ENCODE data around the gene PODXL.
"Not testable (repeated sequence)": the region's sequence is repeated elsewhere in the genome, so short reads cannot be mapped to it uniquely, and the experiment has no call there.

Gene PODXL

DNA sequence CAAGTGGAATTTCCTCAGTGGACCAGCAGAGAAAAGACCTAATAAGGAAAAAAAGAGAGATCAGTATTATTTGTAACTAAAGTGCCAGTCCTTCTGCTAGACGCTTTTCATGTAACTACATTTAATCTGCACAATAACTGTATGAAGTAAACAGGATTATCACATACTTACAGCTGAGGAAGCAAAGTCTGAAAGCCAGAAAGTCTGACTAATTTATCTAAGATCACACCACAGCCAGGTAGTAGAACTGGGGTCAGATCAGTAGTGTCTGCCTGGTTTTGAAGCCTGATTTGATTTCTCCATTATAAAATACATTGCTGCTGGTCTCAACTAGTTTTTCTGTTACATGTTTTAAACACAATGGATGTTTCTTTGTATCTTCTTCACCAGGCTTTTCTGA lies 69.2 kb downstream of the PODXL start:
- no peak for DNase-seq

DNA sequence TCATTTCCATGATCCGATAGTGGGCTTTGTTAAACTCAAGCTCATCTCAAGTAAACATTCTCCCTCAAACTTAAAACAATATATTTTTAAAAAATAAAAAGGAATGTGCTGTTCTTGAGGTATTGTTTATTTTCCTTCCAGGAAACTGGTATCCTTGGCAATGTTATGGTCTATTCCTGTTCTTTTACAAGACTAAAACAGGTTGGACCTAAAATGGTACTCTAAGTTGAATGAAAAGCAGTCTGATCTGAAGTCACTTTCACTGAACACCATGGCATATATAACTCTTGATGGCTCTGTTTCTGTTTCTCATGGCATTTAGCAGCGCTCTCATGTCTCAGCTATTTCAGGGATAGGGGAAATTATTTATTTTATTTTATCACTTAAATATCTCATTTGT lies 70.1 kb downstream of the PODXL start:
- no peak for DNase-seq

DNA sequence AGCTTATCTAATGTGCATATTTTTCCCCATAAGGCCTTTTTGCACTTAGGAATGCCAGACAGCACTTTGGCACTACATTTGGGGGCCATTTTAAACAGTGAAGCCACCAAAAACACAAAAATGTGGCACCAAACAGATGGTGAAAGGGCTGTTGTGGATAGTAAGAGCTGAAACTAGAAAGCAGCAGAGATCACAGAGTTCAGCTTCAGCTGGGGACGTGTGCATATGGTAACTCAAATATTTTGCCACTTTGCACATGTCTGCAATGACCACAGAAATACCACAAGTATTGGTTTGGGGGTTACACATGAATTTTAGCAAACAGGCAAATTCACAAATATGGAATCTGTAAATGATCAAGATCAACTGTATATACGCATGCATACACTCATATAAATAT lies 72.8 kb downstream of the PODXL start:
- no peak for DNase-seq

DNA sequence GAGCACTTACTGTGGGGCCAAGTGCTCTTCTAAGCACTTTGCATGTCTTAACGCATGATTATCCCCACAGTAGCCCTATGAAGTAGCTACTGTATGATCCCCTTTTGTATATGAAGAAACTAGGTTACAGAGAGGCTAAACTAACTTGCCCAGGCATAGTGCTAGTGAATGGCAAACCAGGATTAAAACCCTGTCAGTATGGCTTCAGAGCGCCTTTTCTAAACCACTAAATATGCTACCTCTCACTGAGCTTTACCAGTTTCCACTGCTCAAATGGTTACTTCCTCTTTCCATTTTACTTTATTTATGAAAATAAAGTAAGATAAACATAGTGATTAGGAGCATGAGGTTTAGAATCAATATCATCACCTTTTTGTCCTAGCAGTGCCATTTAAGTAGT lies 73.6 kb downstream of the PODXL start:
- no peak for DNase-seq

DNA sequence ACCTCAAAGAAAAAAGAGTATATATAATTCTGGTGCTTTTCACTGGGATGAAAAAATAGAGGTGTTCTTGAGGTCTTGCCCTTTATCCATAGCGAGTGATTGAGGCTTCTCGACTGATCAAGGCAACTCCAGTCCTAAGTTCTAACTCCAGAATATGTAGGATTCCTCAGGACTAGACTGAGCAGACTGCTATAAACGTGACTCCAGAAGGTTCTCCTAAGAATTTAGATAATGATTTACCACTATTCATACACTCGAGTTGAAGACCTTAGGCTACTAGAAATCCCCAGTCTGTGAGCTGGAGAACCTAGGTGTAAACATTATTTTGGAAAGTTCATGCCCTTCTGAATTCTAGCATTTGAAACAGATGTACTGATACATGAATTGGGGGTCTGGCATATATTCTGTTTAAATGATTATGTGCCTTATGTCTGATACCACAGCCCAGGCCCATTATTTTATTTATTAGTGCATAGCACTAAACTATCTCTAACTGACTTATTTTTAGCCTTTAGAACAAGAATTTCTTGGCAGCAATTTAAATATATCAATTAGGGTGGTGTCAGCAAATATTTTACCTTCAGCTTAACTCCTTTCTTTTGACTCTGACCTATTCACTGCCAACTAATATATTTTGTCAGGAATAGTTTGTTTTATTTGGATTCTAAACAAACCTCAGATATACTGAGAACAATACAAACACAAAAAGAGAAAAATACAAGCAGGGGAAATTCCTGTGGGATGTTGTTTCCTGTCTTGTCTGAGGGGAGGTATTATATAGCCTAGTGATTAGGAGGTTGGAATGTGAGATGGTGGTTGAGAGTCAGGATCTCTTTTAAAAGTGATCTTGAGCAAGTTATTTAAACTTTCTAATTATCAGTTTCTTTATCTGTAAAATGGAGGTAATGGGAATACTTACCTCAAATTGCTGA lies 75.8 kb downstream of the PODXL start:
- DNase-seq, result no peak

DNA sequence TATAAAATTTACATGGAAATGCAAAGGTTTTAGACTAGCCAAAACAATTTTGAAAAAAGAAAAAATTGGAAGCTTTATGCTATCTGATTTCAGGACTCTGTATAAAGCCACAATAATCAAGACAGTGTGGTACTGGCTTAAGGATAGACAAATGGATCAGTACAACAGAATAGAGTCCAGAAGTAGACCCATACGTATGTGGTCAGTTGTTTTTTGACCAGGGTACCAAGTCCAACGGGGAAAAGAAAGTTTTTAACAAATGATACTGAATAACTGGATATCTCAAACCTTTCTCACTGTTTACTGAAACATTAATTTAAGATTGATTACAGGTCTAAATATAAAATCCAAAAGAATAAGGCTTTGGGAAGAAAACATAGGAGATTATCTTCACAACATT lies 79.7 kb downstream of the PODXL start:
- no peak for DNase-seq

DNA sequence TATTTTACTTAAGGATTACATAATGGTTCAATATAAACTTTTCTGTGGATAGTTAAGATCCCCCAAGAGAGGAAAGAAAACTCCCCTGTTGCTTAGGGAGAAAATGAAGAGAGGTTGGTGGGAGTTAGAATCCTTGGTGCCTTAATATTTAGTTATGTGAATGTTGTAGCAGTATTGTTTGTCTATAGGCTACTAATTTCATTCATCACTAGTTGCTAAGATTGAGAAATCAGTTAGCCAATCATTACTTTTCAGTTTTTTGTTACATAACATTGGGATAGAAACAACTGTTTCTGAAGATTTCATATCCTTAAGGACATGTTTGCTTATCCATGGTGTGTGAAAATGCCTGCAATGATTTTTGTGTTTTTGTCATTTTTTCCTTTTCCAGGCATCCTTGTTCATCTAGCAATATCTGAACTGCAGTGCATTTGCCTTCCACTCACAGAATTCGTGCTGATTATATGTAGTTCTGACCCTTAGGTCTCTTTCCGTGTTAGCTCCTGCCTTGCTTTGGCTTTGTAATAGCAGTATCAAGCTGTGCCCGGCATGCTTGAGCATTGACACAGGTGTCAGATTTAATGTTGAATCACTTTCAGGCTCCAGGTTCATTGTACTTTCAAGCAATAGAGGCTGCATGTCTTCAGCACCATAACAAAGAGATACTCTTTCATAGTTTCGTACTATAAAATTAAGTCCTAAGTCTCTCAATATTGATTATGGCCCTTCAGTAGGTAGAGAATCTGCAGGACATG lies 85.0 kb downstream of the PODXL start:
- DNase-seq, result no peak

DNA sequence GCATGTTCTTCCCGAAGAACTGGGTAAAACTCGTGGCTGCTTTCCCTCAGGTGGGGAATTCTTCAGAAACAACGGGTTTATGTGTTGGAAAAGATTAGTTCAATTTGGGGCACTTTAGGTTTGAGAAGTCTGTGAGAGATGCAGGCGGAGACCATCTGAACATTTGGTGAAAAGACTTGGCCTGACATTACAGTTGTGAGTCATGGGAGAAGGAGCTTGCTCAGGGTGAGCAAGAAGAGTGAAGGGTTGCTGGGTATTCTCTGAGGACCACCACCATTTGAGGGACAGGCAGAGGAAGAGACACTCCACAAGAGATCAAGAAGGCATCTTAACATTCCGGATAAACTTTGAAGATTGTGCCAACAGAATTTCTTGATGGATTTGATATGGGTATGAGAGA lies 88.6 kb downstream of the PODXL start:
- no peak for DNase-seq

DNA sequence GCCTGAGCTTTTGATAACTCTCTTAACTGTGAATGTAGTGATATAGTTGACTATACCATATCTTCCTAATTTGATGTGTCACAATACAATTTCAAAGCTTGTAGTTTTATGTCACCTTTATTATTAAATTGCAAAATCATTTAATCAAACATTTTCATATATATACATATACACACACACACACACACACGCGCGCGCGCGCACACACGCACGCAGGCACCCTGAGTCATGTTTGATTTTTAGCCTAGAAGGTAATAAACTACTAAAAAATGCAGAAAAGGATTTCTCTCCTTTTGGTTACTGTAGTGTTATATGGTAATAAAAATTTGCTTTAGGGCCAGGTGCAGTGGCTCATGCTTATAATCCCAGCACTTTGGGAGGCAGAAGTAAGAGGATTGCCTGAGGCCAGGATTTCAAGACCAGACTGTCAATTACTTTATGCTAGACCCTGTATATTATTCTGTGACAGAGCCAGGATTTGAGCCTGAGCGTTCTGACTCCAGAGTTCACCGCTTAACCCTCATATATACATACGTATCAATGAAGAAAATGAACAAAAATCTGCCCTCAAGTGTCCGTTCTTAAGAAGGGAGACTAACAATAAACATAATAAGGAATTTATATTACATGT lies 89.6 kb downstream of the PODXL start:
- DNase-seq, result no peak

DNA sequence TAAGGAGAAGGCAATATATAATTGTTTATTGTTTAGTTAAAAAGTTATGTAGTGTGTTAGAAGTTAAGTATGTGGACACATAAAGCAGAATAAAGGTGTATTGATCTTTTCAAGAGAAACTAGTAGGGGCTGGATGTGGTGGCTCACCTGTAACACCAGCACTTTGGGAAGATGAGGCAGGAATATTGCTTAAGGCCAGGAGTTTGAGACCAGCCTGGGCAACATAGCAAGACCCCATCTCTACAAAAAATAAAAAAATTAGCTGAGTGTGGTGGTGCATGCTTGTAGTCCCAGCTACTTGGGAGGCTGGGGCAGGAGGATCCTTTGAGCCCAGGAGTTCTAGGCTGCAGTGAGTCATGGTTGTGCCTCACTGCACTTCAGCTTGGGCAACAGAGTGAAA lies 93.7 kb downstream of the PODXL start:
- not testable (repeated sequence) for DNase-seq

DNA sequence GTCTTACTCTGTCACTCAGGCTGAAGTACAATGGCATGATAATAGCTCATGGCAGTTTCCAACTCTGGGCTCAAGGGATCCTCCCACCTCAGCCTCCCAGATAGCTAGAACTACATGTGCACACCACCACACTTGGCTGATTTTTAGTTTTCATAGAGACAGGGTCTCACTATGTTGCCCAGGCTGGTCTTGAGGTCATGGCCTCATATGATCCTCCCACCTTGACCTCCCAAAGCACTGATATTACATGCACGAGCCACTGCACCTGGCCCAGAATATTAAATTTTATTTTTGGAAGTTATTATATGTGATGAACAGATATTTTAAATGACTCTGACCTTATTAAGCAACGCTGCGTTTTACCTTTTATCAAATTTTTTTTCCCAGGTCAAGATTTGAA lies 94.4 kb downstream of the PODXL start:
- no peak for DNase-seq

DNA sequence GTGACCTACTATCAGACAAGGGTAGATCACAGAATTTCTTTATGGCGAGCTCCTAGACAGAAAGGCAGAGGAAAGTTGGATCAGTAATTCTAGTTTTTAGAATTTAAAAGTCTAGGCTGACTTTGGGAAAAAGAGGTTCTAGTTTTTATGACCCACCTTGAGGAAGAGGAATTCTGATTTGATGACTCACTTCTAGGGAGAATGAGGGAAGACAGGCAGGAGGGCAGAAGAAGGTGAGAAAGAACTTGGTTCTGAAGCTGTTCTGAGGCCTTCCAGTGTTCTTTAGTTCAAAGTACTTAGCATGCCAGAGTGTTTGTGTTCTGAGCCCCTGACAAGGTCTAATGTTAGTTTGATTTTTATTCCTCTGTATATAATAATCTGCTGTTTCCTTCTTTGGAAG lies 97.2 kb downstream of the PODXL start:
- no peak for DNase-seq

DNA sequence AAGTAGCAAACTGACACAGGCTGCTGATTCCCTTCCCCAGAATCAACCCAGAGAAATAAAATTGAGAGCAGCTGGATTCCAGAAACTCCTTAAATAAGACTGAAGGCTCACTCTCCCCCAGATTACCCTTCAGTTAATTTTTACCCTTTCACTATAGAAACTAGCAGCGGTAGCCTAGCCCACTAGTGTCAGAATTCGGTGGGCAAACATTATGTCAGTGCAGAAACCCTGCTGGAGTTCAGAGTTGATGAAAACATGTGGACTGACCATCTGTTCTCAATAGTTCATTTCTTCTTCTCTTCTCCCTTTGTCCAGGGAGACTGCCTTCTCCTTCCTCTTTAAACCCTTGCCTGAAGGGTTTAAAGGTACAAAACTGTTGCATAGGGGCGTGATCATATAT lies 100.1 kb downstream of the PODXL start:
- no peak for DNase-seq

DNA sequence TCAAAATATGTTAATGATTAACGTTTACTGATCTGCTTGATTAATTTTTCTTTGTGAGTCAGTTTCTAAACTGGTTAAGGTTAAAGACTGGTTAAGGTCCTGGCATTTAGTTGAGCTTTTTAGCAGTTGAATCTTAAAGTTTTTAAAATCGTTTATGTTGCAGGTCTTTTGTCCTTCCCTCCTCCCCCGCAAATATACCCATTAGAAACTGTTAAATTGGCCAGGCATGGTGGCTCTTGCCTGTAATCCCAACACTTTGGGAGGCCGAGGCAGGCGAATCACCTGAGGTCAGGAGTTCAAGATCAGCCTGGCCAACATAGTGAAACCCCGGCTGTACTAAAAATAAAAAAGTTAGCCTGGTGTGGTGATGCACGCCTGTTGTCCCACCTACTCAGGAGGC lies 100.9 kb downstream of the PODXL start:
- DNase-seq, result no peak

DNA sequence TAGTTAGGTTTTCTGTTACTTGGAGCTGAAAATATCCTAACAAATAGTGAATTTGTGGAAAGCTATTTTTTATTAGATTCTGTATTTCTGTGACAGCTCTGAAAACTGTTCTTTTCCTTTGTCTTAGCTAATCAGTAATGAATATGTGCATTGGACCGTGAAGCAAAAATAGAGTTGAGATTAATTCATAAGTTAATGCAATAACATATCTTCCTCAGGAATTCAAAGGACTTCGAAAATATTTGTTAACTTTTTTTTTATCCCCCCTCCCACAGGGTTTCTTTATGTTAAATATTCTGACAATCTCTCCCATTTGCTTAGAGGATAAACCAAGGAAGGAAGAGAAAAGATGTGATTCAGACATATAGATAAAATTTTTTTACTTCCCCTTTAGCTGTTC lies 101.4 kb downstream of the PODXL start:
- DNase-seq, result no peak

DNA sequence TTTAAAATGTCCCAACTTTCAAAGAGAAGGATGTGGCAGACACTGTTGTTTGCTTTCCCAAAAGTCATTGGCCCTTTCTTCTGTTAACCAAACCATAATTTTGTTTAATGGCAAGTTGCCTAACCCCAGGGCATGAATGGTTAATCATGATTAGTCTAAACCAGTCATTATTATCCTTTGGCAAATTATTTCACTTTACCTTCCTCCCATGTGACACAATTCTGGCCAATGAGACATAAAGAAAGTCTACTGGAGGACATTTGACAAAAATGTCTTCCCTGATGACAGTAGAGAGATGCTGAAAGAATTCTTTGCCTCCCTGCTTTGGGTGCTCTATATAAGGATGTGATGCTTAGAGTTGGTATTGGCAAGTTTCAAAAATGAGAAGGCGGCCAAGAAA lies 101.9 kb downstream of the PODXL start:
- no peak for DNase-seq
